HG02884 (cell line): ENCODE data around the gene AGA.

ENCODE experiments used
- ATAC-seq: cut with Tn5 transposase; IDR thresholded peaks from one replicate; pipeline ENCODE4 v1.9.1; 2021; ENCODE audit warnings: mild to moderate bottlenecking, moderate library complexity; ENCODE audit not compliant: unreplicated experiment

The AGA gene

DNA sequence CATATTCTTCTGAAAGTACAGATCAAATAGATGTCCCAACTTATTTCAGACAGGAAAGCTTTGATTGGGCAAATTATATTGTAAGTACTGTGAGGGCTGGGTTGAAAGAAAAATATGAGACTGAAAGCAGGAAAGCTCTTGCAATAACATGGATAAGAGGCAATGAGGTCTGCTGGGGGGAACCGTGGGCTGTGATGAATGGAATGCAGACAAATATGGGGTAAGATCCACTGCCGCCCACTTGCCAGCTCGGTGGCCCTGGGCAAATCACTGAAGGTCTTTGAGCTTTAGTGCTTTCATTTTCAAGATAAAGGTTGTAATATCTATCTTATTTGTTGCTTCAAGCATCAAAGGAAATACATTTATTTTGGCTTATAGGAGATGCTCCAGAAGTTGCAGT, 51.0 kb downstream of the AGA start:
- ATAC-seq: no peak

- no peak for ATAC-seq
These were observed 55.9 kb downstream of the AGA start for GRCh38 chr4:177386278-177386815.

GRCh38 chr4:177385576-177386277, 56.5 kb downstream of the AGA start:
- ATAC-seq: no peak

DNA sequence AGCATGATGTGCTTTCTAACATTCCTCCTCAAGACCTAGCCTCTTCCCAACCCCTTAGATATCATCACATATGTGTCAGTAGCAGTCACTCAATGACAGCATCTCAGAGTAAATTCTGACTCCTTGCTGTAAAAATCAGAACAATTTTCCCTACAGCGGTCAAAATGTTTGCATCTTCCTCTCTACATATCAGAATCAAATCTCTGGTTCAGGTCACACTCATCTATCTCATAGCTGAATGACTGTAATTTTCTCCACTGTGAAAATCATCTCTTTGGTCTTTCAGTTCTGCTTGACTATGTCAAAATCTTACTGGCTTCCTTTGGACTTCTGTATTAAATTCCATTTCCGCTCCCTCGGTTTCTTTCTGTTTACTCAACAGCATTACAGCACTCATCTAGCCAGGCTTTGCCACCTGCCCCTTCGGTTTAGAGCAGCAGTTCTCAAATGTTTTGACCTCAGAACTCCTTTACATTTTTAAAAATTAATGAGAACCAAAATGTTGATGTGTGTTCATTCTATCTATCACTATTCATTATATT, 57.3 kb downstream of the AGA start:
- ATAC-seq: no peak

GRCh38 chr4:177381762-177382310, 60.4 kb downstream of the AGA start:
- ATAC-seq: no peak
